Dendritic cell treated with granulocyte-macrophage colony-stimulating factor and Interleukin-4, amounts not matched to agents 40 ng/mL and 50 ng/mL, for 4 days (primary cell): Measurements from ENCODE around the gene SCFD2.

Source experiments
- H3K27ac Mint-ChIP-seq: one replicate; pipeline ENCODE4 v1.8.0; 2022; ENCODE audit warnings: mild to moderate bottlenecking, mixed read lengths
- H3K27me3 Mint-ChIP-seq: one replicate; pipeline ENCODE4 v1.8.0; 2022; ENCODE audit warnings: mild to moderate bottlenecking, mixed read lengths
- H3K36me3 Mint-ChIP-seq: one replicate; pipeline ENCODE4 v1.8.0; 2022; ENCODE audit warnings: low read depth, mixed read lengths
- H3K4me1 Mint-ChIP-seq: one replicate; pipeline ENCODE4 v1.8.0; 2022; ENCODE audit warnings: low read depth, mixed read lengths
- H3K4me3 Mint-ChIP-seq: one replicate; pipeline ENCODE4 v1.8.0; 2022; ENCODE audit warnings: mild to moderate bottlenecking, moderate library complexity, mixed read lengths
- H3K9me3 Mint-ChIP-seq: one replicate; pipeline ENCODE4 v1.8.0; 2022; ENCODE audit warnings: mixed read lengths
- intact Hi-C: fragments of 100-400 bp; cut with micrococcal nuclease; formaldehyde crosslinking; loops from one replicate; pipeline ENCODE4 v1.15.0; 2022

Gene SCFD2

GRCh38 chr4:52864793-52865192 is 501.1 kb downstream of the SCFD2 start:
- Mint-ChIP-seq H3K36me3 (no peaks in the 10 kb centered on the region), H3K4me1 (peaks cover 7% of the 10 kb centered on the region), H3K9me3 (no peaks in the 10 kb centered on the region), H3K27ac (no peak overlapping the region), H3K27me3 (peaks cover 42% of the 10 kb centered on the region), H3K4me3 (no peak overlapping the region)
- intact Hi-C loops: loop anchor here (5.0 to 10.0 kb wide), 2 partner anchors 152 to 210 kb away; partner anchors contain the start of gene USP46

GRCh38 chr4:52863324-52863723 is 502.5 kb downstream of the SCFD2 start:
- Mint-ChIP-seq H3K9me3 (no peaks in the 10 kb centered on the region), H3K4me1 (peaks cover 7% of the 10 kb centered on the region), H3K27ac (no peak overlapping the region), H3K4me3 (no peak overlapping the region), H3K36me3 (no peaks in the 10 kb centered on the region), H3K27me3 (peaks cover 47% of the 10 kb centered on the region)
- intact Hi-C loops: loop anchor here (5.0 to 10.0 kb wide), 2 partner anchors 151 to 209 kb away; partner anchors contain the start of gene USP46

DNA sequence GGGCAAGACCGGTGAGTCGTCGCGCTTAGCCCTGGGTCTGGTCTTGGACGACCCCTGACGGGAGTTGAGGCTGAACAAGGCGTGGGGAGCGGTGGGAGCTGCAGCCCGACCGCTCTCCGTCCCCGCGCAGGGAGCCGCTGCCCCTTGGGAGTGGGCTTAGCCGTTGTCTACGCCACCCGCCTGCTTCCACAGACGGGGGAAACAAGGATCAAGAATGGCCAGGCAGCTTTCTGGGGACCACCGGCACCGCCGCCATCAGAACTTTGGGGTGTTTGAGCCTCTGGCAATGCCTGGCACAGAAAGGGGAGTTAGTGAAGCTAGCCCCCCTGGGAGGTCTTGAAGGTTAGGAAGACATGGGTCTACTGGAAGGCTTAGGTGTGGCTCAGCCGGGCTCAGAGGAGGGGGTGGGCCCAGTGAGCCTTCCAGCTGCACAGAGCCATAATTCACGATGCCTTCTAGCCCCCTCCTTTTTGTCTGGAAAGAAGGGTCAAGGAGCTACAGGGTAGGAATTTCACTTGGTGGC is 503.2 kb downstream of the SCFD2 start:
- Mint-ChIP-seq H3K4me1 (peaks cover 7% of the 10 kb centered on the region), H3K27me3 (peaks cover 48% of the 10 kb centered on the region), H3K9me3 (peaks cover 6% of the 10 kb centered on the region), H3K4me3 (peak overlapping the region; percentile 84), H3K36me3 (no peaks in the 10 kb centered on the region), H3K27ac (no peak overlapping the region)
- intact Hi-C loops: loop anchor here (5.0 to 10.0 kb wide), 2 partner anchors 150 to 208 kb away; partner anchors contain the start of gene USP46

- Mint-ChIP-seq H3K4me3 (peak within 1 kb of the TSS; percentile 84), H3K27me3 (peaks cover 48% of the 10 kb centered on the region), H3K36me3 (no peaks in the 10 kb centered on the region), H3K9me3 (peaks cover 11% of the 10 kb centered on the region), H3K27ac (no peak within 1 kb of the TSS), H3K4me1 (peaks cover 7% of the 10 kb centered on the region)
- intact Hi-C loops: loop anchor here (5.0 to 10.0 kb wide), 2 partner anchors 150 to 207 kb away; partner anchors contain the start of gene USP46
These were observed 503.8 kb downstream of the SCFD2 start, which contains the start of gene RASL11B for GRCh38 chr4:52861879-52862616. TSS of gene RASL11B (plus strand) at chr4:52862317. CDS start at chr4:52862508, 191 bp downstream.

- H3K27me3 Mint-ChIP-seq: peaks cover 48% of the 10 kb centered on the region
- H3K9me3 Mint-ChIP-seq: peaks cover 11% of the 10 kb centered on the region
- H3K4me1 Mint-ChIP-seq: peaks cover 12% of the 10 kb centered on the region
- H3K4me3 Mint-ChIP-seq: peak overlapping the region; percentile 84
- no peaks in the 10 kb centered on the region for H3K36me3 Mint-ChIP-seq
- intact Hi-C loops: loop anchor here (5.0 to 10.0 kb wide), 2 partner anchors 149 to 206 kb away; partner anchors contain the start of gene USP46
- no peak overlapping the region for H3K27ac Mint-ChIP-seq
These were observed 504.6 kb downstream of the SCFD2 start for GRCh38 chr4:52861171-52861823.

- intact Hi-C loops: loop anchor here (5.0 to 10.0 kb wide), 2 partner anchors 148 to 206 kb away; partner anchors contain the start of gene USP46
These were observed 505.5 kb downstream of the SCFD2 start for GRCh38 chr4:52860361-52860760.

GRCh38 chr4:52856801-52857200 is 509.1 kb downstream of the SCFD2 start:
- Mint-ChIP-seq H3K27ac (no peak overlapping the region), H3K9me3 (peaks cover 11% of the 10 kb centered on the region), H3K4me3 (no peak overlapping the region), H3K36me3 (no peaks in the 10 kb centered on the region), H3K4me1 (peaks cover 12% of the 10 kb centered on the region), H3K27me3 (peaks cover 25% of the 10 kb centered on the region)
- intact Hi-C loops: no loop called here

More at GRCh38 chr4:52860361-52860760, 505.5 kb downstream of the SCFD2 start:
- peaks cover 11% of the 10 kb centered on the region for H3K9me3 Mint-ChIP-seq
- H3K36me3 Mint-ChIP-seq: no peaks in the 10 kb centered on the region
- peaks cover 12% of the 10 kb centered on the region for H3K4me1 Mint-ChIP-seq
- H3K27ac Mint-ChIP-seq: no peak overlapping the region
- peaks cover 47% of the 10 kb centered on the region for H3K27me3 Mint-ChIP-seq
- no peak overlapping the region for H3K4me3 Mint-ChIP-seq

- peaks cover 11% of the 10 kb centered on the region for H3K9me3 Mint-ChIP-seq
- intact Hi-C loops: no loop called here
- H3K36me3 Mint-ChIP-seq: no peaks in the 10 kb centered on the region
- no peak overlapping the region for H3K27ac Mint-ChIP-seq
- H3K27me3 Mint-ChIP-seq: peaks cover 2% of the 10 kb centered on the region
- no peak overlapping the region for H3K4me3 Mint-ChIP-seq
- H3K4me1 Mint-ChIP-seq: peaks cover 5% of the 10 kb centered on the region
These were observed 512.5 kb downstream of the SCFD2 start for GRCh38 chr4:52853351-52853750.

GRCh38 chr4:52852711-52853110 is 513.1 kb downstream of the SCFD2 start:
- H3K4me3 Mint-ChIP-seq: no peak overlapping the region
- peaks cover 5% of the 10 kb centered on the region for H3K9me3 Mint-ChIP-seq
- no peaks in the 10 kb centered on the region for H3K27me3 Mint-ChIP-seq
- H3K27ac Mint-ChIP-seq: no peak overlapping the region
- no peaks in the 10 kb centered on the region for H3K36me3 Mint-ChIP-seq
- intact Hi-C loops: no loop called here
- peaks cover 5% of the 10 kb centered on the region for H3K4me1 Mint-ChIP-seq

- Mint-ChIP-seq H3K9me3 (no peaks in the 10 kb centered on the region), H3K27me3 (no peaks in the 10 kb centered on the region), H3K36me3 (no peaks in the 10 kb centered on the region), H3K4me1 (peaks cover 5% of the 10 kb centered on the region), H3K4me3 (no peak overlapping the region), H3K27ac (no peak overlapping the region)
- intact Hi-C loops: no loop called here
These were observed 513.8 kb downstream of the SCFD2 start for GRCh38 chr4:52852041-52852440.

- Mint-ChIP-seq H3K27ac (no peak overlapping the region), H3K27me3 (no peaks in the 10 kb centered on the region), H3K4me1 (no peaks in the 10 kb centered on the region), H3K36me3 (no peaks in the 10 kb centered on the region), H3K9me3 (no peaks in the 10 kb centered on the region), H3K4me3 (no peak overlapping the region)
- intact Hi-C loops: no loop called here
These were observed 515.3 kb downstream of the SCFD2 start for GRCh38 chr4:52850406-52851124.

DNA sequence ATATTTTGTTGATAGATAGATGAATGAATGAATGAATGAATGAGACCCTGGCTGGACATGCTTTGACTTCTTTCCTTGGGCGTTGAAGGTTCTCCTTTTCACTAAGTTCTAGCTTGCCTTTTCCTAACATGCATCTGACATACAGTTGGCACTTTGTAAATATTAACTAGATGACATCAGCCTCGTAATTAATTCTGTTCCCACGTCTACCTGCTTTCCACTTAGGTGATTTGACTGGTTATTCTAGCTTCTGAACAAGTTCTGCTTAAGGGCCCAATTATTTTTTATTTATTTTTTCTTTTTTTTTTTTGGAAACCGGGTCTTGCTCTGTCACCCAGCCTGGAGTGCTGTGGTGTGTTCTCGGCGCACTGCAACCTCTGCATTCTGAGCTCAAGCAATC is 517.6 kb downstream of the SCFD2 start:
- no peak overlapping the region for H3K4me3 Mint-ChIP-seq
- H3K9me3 Mint-ChIP-seq: no peaks in the 10 kb centered on the region
- no peaks in the 10 kb centered on the region for H3K27me3 Mint-ChIP-seq
- H3K36me3 Mint-ChIP-seq: no peaks in the 10 kb centered on the region
- peaks cover 9% of the 10 kb centered on the region for H3K4me1 Mint-ChIP-seq
- intact Hi-C loops: no loop called here
- H3K27ac Mint-ChIP-seq: no peak overlapping the region

GRCh38 chr4:52846502-52846901 is 519.4 kb downstream of the SCFD2 start:
- H3K9me3 Mint-ChIP-seq: no peaks in the 10 kb centered on the region
- intact Hi-C loops: no loop called here

More at GRCh38 chr4:52846502-52846901, 519.4 kb downstream of the SCFD2 start:
- Mint-ChIP-seq H3K36me3 (no peaks in the 10 kb centered on the region), H3K4me3 (no peak overlapping the region), H3K4me1 (peaks cover 13% of the 10 kb centered on the region), H3K27me3 (no peaks in the 10 kb centered on the region), H3K27ac (no peak overlapping the region)
